ENCODE data around the gene MAD1L1.
"Not testable (repeated sequence)": the region's sequence is repeated elsewhere in the genome, so short reads cannot be mapped to it uniquely, and the experiment has no call there.

Gene MAD1L1

GRCh38 chr7:1981201-1981877 lies 251.4 kb downstream of the MAD1L1 start:
- Histone ChIP-seq H3K4me1 (ENCODE audit: control extremely low read depth in 1 of 4, control insufficient read depth in 4 of 4, insufficient read depth in 4 of 4, low read length in 3 of 4) (no peaks in the 10 kb centered on the region), H3K27ac (ENCODE audit: insufficient read depth in 1 of 2, low read depth in 1 of 2, low read length in 2 of 2, poor library complexity in 1 of 2, severe bottlenecking in 2 of 2) (no peak overlapping the region), H3K27me3 (replicated peaks in 2 of 5; ENCODE audit: control insufficient read depth in 4 of 5, insufficient read depth in 5 of 5, low read length in 4 of 5) (no peaks in the 10 kb centered on the region), H3K36me3 (ENCODE audit: control insufficient read depth in 4 of 4, insufficient read depth in 4 of 4, low read length in 3 of 4) (peaks cover 0 to 30% (median 13%) of the 10 kb centered on the region in 4 experiments), H3K4me3 (ENCODE audit: control insufficient read depth in 1 of 7, extremely low read depth in 1 of 7, insufficient read depth in 4 of 7, low read depth in 2 of 7, low read length in 6 of 7) (no peak overlapping the region), H3K9me3 (ENCODE audit: control extremely low read depth in 1 of 5, control insufficient read depth in 4 of 5, insufficient read depth in 2 of 5, low read depth in 1 of 5, low read length in 4 of 5) (peaks cover 0 to 4% (median 0%) of the 10 kb centered on the region in 5 experiments)
- POLR2A ChIA-PET, result no interaction called here
- 98% methylated on average over 19 of the region's 19 CpGs for WGBS (ENCODE audit: insufficient coverage)
- CTCF ChIA-PET, result no interaction called here
- no peak for DNase-seq

GRCh38 chr7:1979591-1980560 lies 252.9 kb downstream of the MAD1L1 start:
- H3K4me3 ChIP-seq (ENCODE audit: control insufficient read depth in 1 of 7, extremely low read depth in 1 of 7, insufficient read depth in 4 of 7, low read depth in 2 of 7, low read length in 6 of 7), result no peak overlapping the region
- peaks cover 0 to 4% (median 0%) of the 10 kb centered on the region in 5 experiments for H3K9me3 ChIP-seq (ENCODE audit: control extremely low read depth in 1 of 5, control insufficient read depth in 4 of 5, insufficient read depth in 2 of 5, low read depth in 1 of 5, low read length in 4 of 5)
- no peak overlapping the region for H3K27ac ChIP-seq (ENCODE audit: insufficient read depth in 1 of 2, low read depth in 1 of 2, low read length in 2 of 2, poor library complexity in 1 of 2, severe bottlenecking in 2 of 2)
- ChIA-PET POLR2A (interaction anchor here (0.7 kb wide), 1 partner anchor 11 kb away, joined by 4 read pairs; no protein-coding TSS in a partner anchor), CTCF (no interaction called here)
- H3K27me3 ChIP-seq (replicated peaks in 2 of 5; ENCODE audit: control insufficient read depth in 4 of 5, insufficient read depth in 5 of 5, low read length in 4 of 5), result no peaks in the 10 kb centered on the region
- no peaks in the 10 kb centered on the region for H3K4me1 ChIP-seq (ENCODE audit: control extremely low read depth in 1 of 4, control insufficient read depth in 4 of 4, insufficient read depth in 4 of 4, low read length in 3 of 4)
- 90% methylated on average over 34 of the region's 40 CpGs for WGBS (ENCODE audit: insufficient coverage)
- peaks cover 0 to 43% (median 14%) of the 10 kb centered on the region in 4 experiments for H3K36me3 ChIP-seq (ENCODE audit: control insufficient read depth in 4 of 4, insufficient read depth in 4 of 4, low read length in 3 of 4)
- DNase-seq, result peak in 1 of 3 donors; percentile 6

DNA sequence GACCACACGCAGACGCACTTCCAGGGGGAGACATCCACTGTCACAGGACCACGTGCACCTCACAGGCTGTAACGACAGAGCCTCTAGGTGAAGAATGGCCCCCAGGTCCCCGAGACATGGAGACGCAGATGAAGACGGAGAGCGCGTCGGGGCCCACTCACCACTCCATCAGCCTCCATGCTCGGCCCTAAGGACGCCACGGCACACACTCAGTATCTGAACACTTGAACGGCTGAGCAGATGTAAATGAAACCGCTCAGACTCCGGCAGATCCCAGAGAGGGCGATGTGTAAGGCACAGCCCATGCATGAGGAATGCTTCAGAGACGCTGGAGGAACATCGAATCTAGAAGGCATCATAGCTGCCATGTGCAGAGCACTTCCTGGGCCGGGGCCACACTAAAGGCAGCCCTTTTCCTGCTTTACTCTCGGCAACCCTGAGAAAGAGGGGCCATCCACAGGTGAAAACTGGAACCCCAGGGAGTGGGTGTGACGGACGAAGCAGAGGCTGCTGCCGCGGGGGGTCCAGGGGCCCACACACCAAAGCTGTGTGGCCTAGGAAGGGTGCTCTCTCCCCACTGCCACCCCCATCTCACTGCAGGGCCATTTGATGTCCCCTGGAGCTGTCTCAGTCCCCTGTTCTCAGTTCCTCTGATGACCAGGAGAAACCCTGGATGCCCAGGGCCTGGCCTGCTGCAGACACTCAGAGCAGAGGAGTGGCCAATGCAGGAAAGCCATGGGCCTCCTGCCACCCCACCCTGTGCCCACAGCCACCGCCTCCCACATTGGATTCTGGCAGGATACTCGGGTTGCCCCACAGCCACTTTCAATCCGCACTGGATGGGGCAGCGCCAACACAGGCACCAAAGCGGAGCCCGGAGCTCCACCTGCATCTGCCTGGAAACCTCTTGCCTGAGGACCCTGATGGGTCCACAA lies 253.8 kb downstream of the MAD1L1 start:
- ChIA-PET CTCF (no interaction called here), POLR2A (no interaction called here)
- Histone ChIP-seq H3K27ac (ENCODE audit: insufficient read depth in 1 of 2, low read depth in 1 of 2, low read length in 2 of 2, poor library complexity in 1 of 2, severe bottlenecking in 2 of 2) (no peak overlapping the region), H3K9me3 (ENCODE audit: control extremely low read depth in 1 of 5, control insufficient read depth in 4 of 5, insufficient read depth in 2 of 5, low read depth in 1 of 5, low read length in 4 of 5) (peaks cover 0 to 4% (median 0%) of the 10 kb centered on the region in 5 experiments), H3K4me3 (ENCODE audit: control insufficient read depth in 1 of 7, extremely low read depth in 1 of 7, insufficient read depth in 4 of 7, low read depth in 2 of 7, low read length in 6 of 7) (no peak overlapping the region), H3K36me3 (ENCODE audit: control insufficient read depth in 4 of 4, insufficient read depth in 4 of 4, low read length in 3 of 4) (peaks cover 0 to 43% (median 14%) of the 10 kb centered on the region in 4 experiments), H3K27me3 (replicated peaks in 2 of 5; ENCODE audit: control insufficient read depth in 4 of 5, insufficient read depth in 5 of 5, low read length in 4 of 5) (no peaks in the 10 kb centered on the region), H3K4me1 (ENCODE audit: control extremely low read depth in 1 of 4, control insufficient read depth in 4 of 4, insufficient read depth in 4 of 4, low read length in 3 of 4) (no peaks in the 10 kb centered on the region)
- WGBS (ENCODE audit: insufficient coverage), result 97% methylated on average over 29 of the region's 31 CpGs
- no peak for DNase-seq

GRCh38 chr7:1977876-1978441 lies 254.8 kb downstream of the MAD1L1 start:
- ChIA-PET POLR2A (no interaction called here), CTCF (no interaction called here)
- peaks cover 0 to 51% (median 14%) of the 10 kb centered on the region in 4 experiments for H3K36me3 ChIP-seq (ENCODE audit: control insufficient read depth in 4 of 4, insufficient read depth in 4 of 4, low read length in 3 of 4)
- 86% methylated on average over 13 of the region's 15 CpGs for WGBS (ENCODE audit: insufficient coverage)
- peaks cover 0 to 4% (median 0%) of the 10 kb centered on the region in 5 experiments for H3K9me3 ChIP-seq (ENCODE audit: control extremely low read depth in 1 of 5, control insufficient read depth in 4 of 5, insufficient read depth in 2 of 5, low read depth in 1 of 5, low read length in 4 of 5)
- H3K4me1 ChIP-seq (ENCODE audit: control extremely low read depth in 1 of 4, control insufficient read depth in 4 of 4, insufficient read depth in 4 of 4, low read length in 3 of 4), result no peaks in the 10 kb centered on the region
- no peak overlapping the region for H3K4me3 ChIP-seq (ENCODE audit: control insufficient read depth in 1 of 7, extremely low read depth in 1 of 7, insufficient read depth in 4 of 7, low read depth in 2 of 7, low read length in 6 of 7)
- H3K27ac ChIP-seq (ENCODE audit: insufficient read depth in 1 of 2, low read depth in 1 of 2, low read length in 2 of 2, poor library complexity in 1 of 2, severe bottlenecking in 2 of 2), result no peak overlapping the region
- DNase-seq, result no peak
- no peaks in the 10 kb centered on the region for H3K27me3 ChIP-seq (replicated peaks in 2 of 5; ENCODE audit: control insufficient read depth in 4 of 5, insufficient read depth in 5 of 5, low read length in 4 of 5)

GRCh38 chr7:1977059-1977875 lies 255.5 kb downstream of the MAD1L1 start:
- Histone ChIP-seq H3K27ac (ENCODE audit: insufficient read depth in 1 of 2, low read depth in 1 of 2, low read length in 2 of 2, poor library complexity in 1 of 2, severe bottlenecking in 2 of 2) (no peak overlapping the region), H3K4me3 (ENCODE audit: control insufficient read depth in 1 of 7, extremely low read depth in 1 of 7, insufficient read depth in 4 of 7, low read depth in 2 of 7, low read length in 6 of 7) (no peak overlapping the region), H3K9me3 (ENCODE audit: control extremely low read depth in 1 of 5, control insufficient read depth in 4 of 5, insufficient read depth in 2 of 5, low read depth in 1 of 5, low read length in 4 of 5) (peaks cover 0 to 4% (median 0%) of the 10 kb centered on the region in 5 experiments), H3K27me3 (replicated peaks in 2 of 5; ENCODE audit: control insufficient read depth in 4 of 5, insufficient read depth in 5 of 5, low read length in 4 of 5) (no peaks in the 10 kb centered on the region), H3K36me3 (ENCODE audit: control insufficient read depth in 4 of 4, insufficient read depth in 4 of 4, low read length in 3 of 4) (peaks cover 0 to 51% (median 14%) of the 10 kb centered on the region in 4 experiments), H3K4me1 (ENCODE audit: control extremely low read depth in 1 of 4, control insufficient read depth in 4 of 4, insufficient read depth in 4 of 4, low read length in 3 of 4) (no peaks in the 10 kb centered on the region)
- ChIA-PET CTCF (interaction anchor here (0.7 to 1.1 kb wide), 3 partner anchors 13 to 37 kb away, joined by 3 read pairs; no protein-coding TSS in a partner anchor), POLR2A (no interaction called here)
- DNase-seq, result no peak
- WGBS (ENCODE audit: insufficient coverage), result 92% methylated on average over 30 of the region's 44 CpGs

GRCh38 chr7:1976521-1976920 lies 256.2 kb downstream of the MAD1L1 start:
- H3K4me1 ChIP-seq (ENCODE audit: control extremely low read depth in 1 of 4, control insufficient read depth in 4 of 4, insufficient read depth in 4 of 4, low read length in 3 of 4); DNase-seq; H3K27me3 ChIP-seq (replicated peaks in 2 of 5; ENCODE audit: control insufficient read depth in 4 of 5, insufficient read depth in 5 of 5, low read length in 4 of 5); H3K9me3 ChIP-seq (ENCODE audit: control extremely low read depth in 1 of 5, control insufficient read depth in 4 of 5, insufficient read depth in 2 of 5, low read depth in 1 of 5, low read length in 4 of 5); POLR2A ChIA-PET; H3K4me3 ChIP-seq (ENCODE audit: control insufficient read depth in 1 of 7, extremely low read depth in 1 of 7, insufficient read depth in 4 of 7, low read depth in 2 of 7, low read length in 6 of 7); H3K27ac ChIP-seq (ENCODE audit: insufficient read depth in 1 of 2, low read depth in 1 of 2, low read length in 2 of 2, poor library complexity in 1 of 2, severe bottlenecking in 2 of 2): not testable (repeated sequence)
- H3K36me3 ChIP-seq (ENCODE audit: control insufficient read depth in 4 of 4, insufficient read depth in 4 of 4, low read length in 3 of 4), result peaks cover 0 to 51% (median 14%) of the 10 kb centered on the region in 4 experiments
- CTCF ChIA-PET, result interaction anchor here (0.7 to 1.1 kb wide), 3 partner anchors 12 to 36 kb away, joined by 3 read pairs; no protein-coding TSS in a partner anchor
- 95% methylated on average over 8 of the region's 8 CpGs for WGBS (ENCODE audit: insufficient coverage)

All from common myeloid progenitor, CD34-positive (primary cell).